ENCODE results near the gene CCN5. TPM values are rescaled to one million over a fixed set of nuclear protein-coding genes. Genes with fewer than 3 reads are reported as not detected.
"Not testable (repeated sequence)": the region's sequence is repeated elsewhere in the genome, so short reads cannot be mapped to it uniquely, and the experiment has no call there.

The CCN5 gene
- total RNA-seq, 1 donor from 2014 or later = not detected

DNA sequence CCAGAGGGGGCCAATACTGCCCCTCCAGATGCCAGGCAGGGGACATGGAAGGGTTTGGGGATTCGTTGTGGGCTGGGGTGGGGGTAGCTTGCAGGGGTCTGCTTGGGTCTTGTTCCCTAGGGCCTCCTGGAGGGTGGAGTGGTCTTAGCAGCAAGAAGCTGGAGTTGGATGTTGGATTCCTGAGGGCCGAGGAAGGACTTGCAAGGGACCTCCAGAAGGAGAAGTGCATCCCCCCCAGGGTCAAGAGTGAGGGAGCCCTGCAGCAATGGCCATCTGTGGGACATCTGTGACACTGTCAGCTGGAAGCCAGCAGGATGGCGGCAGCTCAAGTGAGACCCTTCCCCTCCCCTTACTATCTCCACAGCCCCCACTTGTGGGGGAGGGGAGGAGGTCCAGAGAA, 25.4 kb upstream of the CCN5 start:
- H3K27me3 Mint-ChIP-seq = peaks cover 2% of the 10 kb centered on the region
- H3K27ac Mint-ChIP-seq = no peak overlapping the region
- intact Hi-C loops (cut with micrococcal nuclease) = loop anchor here (10.0 kb wide), 1 partner anchor 305 kb away; no protein-coding TSS in a partner anchor
- no peaks in the 10 kb centered on the region for H3K9me3 Mint-ChIP-seq
- no peak overlapping the region for H3K4me3 Mint-ChIP-seq
- H3K4me1 Mint-ChIP-seq = peaks cover 6% of the 10 kb centered on the region
- no peaks in the 10 kb centered on the region for H3K36me3 Mint-ChIP-seq (ENCODE audit: low read depth)
- no peak for DNase-seq

DNA sequence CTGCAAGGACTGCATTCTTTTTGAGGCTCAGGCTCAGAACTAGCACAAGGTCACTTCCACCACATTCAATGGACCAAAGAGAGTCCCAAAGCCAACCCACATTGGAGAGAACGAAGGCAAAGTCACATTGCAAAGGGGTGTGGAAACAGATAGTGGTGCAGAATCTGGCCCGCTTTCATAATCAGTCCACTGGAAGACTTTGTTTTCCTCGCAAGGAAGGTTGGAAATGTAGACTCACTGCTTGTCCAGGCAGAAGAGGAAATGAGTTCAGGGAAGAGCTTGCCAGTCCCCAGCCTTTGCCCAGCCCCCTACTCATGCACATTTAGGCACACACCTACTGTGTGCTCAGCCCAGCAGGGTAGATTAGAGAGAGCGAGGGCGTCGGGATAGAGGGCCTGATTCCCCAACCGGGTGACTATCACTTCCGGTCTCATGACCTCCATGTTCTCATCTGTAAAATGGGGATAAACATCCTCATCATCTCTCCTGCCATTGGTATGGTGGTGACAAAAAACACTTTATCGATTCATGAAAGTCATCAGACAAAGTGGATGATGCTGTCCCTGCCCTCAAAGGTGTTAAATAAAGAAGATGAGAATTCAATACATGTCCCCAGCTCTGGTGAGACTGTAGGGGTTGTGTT, 24.3 kb upstream of the CCN5 start:
- Mint-ChIP-seq H3K27ac (no peak overlapping the region), H3K4me1 (peaks cover 5% of the 10 kb centered on the region), H3K36me3 (ENCODE audit: low read depth) (no peaks in the 10 kb centered on the region), H3K4me3 (no peak overlapping the region), H3K9me3 (no peaks in the 10 kb centered on the region), H3K27me3 (peaks cover 2% of the 10 kb centered on the region)
- intact Hi-C loops (cut with micrococcal nuclease) = no loop called here
- no peak for DNase-seq

GRCh38 chr20:44691424-44692423, 23.4 kb upstream of the CCN5 start:
- H3K27ac Mint-ChIP-seq = no peak overlapping the region
- H3K9me3 Mint-ChIP-seq = no peaks in the 10 kb centered on the region
- peaks cover 2% of the 10 kb centered on the region for H3K27me3 Mint-ChIP-seq
- no peaks in the 10 kb centered on the region for H3K36me3 Mint-ChIP-seq (ENCODE audit: low read depth)
- peaks cover 5% of the 10 kb centered on the region for H3K4me1 Mint-ChIP-seq
- no peak for DNase-seq
- no peak overlapping the region for H3K4me3 Mint-ChIP-seq
- intact Hi-C loops (cut with micrococcal nuclease) = no loop called here

DNA sequence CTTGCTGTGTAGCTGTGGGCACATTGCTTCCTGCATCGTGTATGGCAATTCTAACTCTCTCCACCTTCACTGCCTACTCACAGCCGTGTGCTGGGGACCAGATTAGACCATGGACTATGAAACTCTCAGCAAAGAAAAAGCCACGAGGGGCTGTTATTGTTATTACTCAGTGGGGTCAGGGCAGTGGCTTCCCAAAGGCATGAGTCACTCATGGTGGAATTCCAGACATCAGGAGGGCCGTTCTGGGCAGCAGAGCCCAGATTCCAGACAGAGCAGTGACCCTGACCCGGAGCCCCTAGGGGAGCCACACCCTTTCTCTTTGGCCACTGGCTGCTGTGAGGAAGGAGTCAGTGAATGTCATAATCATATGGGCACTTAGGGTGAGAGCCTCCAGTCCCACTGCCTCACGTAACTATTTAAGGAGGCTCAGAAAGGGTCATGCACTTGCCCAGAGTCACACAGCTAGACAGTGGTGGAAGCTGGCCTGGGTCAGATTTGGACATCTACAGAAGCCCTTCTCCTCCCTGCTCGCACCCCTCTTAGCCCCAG, 22.2 kb upstream of the CCN5 start:
- intact Hi-C loops (cut with micrococcal nuclease) = no loop called here
- no peak overlapping the region for H3K27ac Mint-ChIP-seq
- H3K4me1 Mint-ChIP-seq = peaks cover 5% of the 10 kb centered on the region
- H3K27me3 Mint-ChIP-seq = no peaks in the 10 kb centered on the region
- H3K4me3 Mint-ChIP-seq = no peak overlapping the region
- H3K9me3 Mint-ChIP-seq = no peaks in the 10 kb centered on the region
- no peak for DNase-seq
- H3K36me3 Mint-ChIP-seq (ENCODE audit: low read depth) = no peaks in the 10 kb centered on the region

DNA sequence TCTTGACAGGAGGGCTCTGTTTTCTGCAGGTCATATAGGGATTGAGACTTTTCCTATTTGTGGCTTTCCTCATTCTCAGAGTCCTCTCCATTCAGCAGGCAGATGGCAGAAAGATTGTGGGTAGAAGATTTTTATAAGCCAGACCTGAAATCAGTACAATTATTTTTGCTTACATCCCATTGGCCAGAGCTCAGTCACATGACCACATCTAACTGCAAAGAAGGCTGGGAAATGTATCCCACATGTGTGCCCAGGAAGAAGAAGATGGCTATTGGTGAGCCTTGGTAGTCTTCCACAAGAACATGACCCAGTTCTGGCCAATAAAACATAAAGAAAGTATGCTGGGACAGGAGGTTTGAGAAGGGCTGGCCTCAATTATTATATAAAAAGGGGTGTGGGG, 21.5 kb upstream of the CCN5 start:
- intact Hi-C loops (cut with micrococcal nuclease) = no loop called here
- Mint-ChIP-seq H3K36me3 (ENCODE audit: low read depth) (no peaks in the 10 kb centered on the region), H3K4me1 (peaks cover 5% of the 10 kb centered on the region), H3K4me3 (no peak overlapping the region), H3K27ac (no peak overlapping the region), H3K27me3 (no peaks in the 10 kb centered on the region), H3K9me3 (no peaks in the 10 kb centered on the region)
- DNase-seq = no peak

DNA sequence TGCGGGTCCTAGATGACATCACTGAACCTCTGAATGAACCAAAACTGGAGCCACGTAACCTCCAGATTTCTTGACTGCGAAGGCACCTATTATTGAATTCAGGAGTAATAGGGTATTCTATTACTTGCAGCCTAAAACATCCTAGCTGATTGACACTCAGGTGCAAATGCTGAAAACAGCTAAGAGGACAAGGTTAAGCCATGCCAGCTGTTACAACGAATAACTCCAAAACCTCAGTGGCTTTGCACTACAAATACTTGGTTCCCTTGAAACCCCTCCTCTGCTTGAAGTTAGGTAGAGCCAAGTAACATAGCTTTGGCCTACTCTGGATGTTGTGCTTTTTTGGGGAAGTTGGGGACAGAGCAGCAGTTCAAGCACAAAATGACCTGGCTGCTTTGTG, 21.0 kb upstream of the CCN5 start:
- Mint-ChIP-seq H3K4me3 (no peak overlapping the region), H3K36me3 (ENCODE audit: low read depth) (no peaks in the 10 kb centered on the region), H3K9me3 (no peaks in the 10 kb centered on the region), H3K4me1 (peaks cover 5% of the 10 kb centered on the region), H3K27ac (no peak overlapping the region), H3K27me3 (no peaks in the 10 kb centered on the region)
- intact Hi-C loops (cut with micrococcal nuclease) = no loop called here
- no peak for DNase-seq

DNA sequence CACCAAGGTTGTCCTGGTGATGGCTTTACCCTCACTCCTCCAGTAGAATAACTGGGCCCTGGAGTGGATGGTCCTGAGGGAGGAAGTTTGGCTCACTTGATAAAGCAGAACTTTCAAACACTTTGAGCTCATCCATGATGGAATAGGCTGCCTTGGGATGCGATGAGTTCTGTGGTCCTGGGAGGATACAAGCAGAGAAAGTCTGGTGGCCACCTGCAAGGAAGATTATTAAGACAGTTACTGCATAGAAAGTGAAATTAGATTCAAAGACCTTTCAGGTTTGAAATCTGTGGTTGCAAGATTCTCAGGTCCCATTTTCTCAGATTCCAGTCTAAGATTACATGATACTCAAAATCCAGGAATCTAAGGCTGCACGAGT, 19.9 kb upstream of the CCN5 start:
- peaks cover 5% of the 10 kb centered on the region for H3K4me1 Mint-ChIP-seq

DNA sequence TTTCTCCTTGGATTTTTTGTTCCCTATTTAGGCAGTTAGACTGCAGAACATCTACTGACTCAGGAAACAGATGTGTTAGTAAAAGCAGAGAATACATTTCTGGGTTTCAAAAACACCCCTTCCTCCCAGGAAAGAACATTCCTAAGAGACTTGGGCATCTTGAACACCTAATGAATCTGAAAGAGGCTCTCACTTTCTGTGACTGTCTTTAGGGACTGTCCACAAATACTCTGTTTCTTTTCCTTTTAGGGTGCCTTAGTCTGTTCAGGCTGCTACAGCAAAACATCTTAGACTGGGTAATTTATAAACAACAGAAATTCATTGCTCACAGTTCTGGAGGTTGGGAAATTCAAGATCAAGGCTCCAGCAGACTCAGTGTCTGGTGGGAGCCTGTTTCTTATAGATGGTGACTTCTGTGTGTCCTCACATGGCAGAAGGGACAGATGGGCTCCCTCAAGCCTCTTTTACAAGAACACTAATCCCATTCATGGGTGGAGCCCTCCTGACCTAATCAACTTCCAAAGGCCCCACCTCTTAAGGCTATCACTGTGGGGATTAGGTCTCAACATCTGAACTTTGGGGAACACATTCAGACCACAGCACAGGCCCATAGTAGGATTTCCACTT, 19.4 kb upstream of the CCN5 start:
- Mint-ChIP-seq H3K36me3 (ENCODE audit: low read depth) (no peaks in the 10 kb centered on the region), H3K27me3 (no peaks in the 10 kb centered on the region), H3K27ac (no peak overlapping the region), H3K4me1 (peaks cover 5% of the 10 kb centered on the region), H3K4me3 (no peak overlapping the region), H3K9me3 (no peaks in the 10 kb centered on the region)
- intact Hi-C loops (cut with micrococcal nuclease) = no loop called here
- DNase-seq = no peak

More for the DNA sequence above, 19.9 kb upstream of the CCN5 start:
- no peaks in the 10 kb centered on the region for H3K27me3 Mint-ChIP-seq
- no peaks in the 10 kb centered on the region for H3K9me3 Mint-ChIP-seq
- intact Hi-C loops (cut with micrococcal nuclease) = no loop called here
- H3K4me3 Mint-ChIP-seq = no peak overlapping the region
- H3K36me3 Mint-ChIP-seq (ENCODE audit: low read depth) = no peaks in the 10 kb centered on the region
- H3K27ac Mint-ChIP-seq = no peak overlapping the region
- no peak for DNase-seq

GRCh38 chr20:44696315-44696714, 18.9 kb upstream of the CCN5 start:
- no peak overlapping the region for H3K4me3 Mint-ChIP-seq
- peaks cover 5% of the 10 kb centered on the region for H3K4me1 Mint-ChIP-seq
- no peak overlapping the region for H3K27ac Mint-ChIP-seq
- intact Hi-C loops (cut with micrococcal nuclease) = no loop called here
- no peaks in the 10 kb centered on the region for H3K9me3 Mint-ChIP-seq
- H3K36me3 Mint-ChIP-seq (ENCODE audit: low read depth) = no peaks in the 10 kb centered on the region
- no peak for DNase-seq
- no peaks in the 10 kb centered on the region for H3K27me3 Mint-ChIP-seq

DNA sequence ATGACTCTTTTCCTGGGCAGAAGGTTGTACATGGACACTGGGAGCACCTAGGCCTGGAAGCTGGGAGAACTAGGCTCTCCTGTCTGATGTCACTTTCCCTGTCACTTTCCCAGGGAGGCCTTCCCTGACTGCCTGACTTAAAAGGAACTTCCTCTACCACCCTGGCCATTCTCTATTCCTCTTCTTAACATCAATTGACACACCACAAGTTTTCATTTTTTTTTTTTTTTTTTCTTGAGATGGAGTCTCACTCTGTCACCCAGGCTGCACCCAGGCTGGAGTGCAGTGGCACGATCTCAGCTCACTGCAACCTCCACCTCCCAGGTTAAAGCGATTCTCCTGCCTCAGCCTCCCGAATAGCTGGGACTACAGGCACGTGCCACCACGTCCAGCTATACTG, 18.1 kb upstream of the CCN5 start:
- H3K36me3 Mint-ChIP-seq (ENCODE audit: low read depth); H3K27ac Mint-ChIP-seq; H3K27me3 Mint-ChIP-seq; DNase-seq; H3K4me1 Mint-ChIP-seq; intact Hi-C loops (cut with micrococcal nuclease); H3K4me3 Mint-ChIP-seq; H3K9me3 Mint-ChIP-seq: not testable (repeated sequence)

GRCh38 chr20:44698351-44698750, 16.8 kb upstream of the CCN5 start:
- H3K4me1 Mint-ChIP-seq = peaks cover 5% of the 10 kb centered on the region
- intact Hi-C loops (cut with micrococcal nuclease) = no loop called here

GRCh38 chr20:44700306-44700705, 14.9 kb upstream of the CCN5 start:
- H3K9me3 Mint-ChIP-seq = no peaks in the 10 kb centered on the region
- no peak overlapping the region for H3K4me3 Mint-ChIP-seq
- H3K4me1 Mint-ChIP-seq = peaks cover 3% of the 10 kb centered on the region
- intact Hi-C loops (cut with micrococcal nuclease) = no loop called here
- H3K27ac Mint-ChIP-seq = no peak overlapping the region
- no peaks in the 10 kb centered on the region for H3K27me3 Mint-ChIP-seq
- no peak for DNase-seq
- no peaks in the 10 kb centered on the region for H3K36me3 Mint-ChIP-seq (ENCODE audit: low read depth)

More at GRCh38 chr20:44698351-44698750, 16.8 kb upstream of the CCN5 start:
- no peak overlapping the region for H3K4me3 Mint-ChIP-seq
- H3K9me3 Mint-ChIP-seq = no peaks in the 10 kb centered on the region
- DNase-seq = no peak
- H3K27ac Mint-ChIP-seq = no peak overlapping the region
- H3K27me3 Mint-ChIP-seq = no peaks in the 10 kb centered on the region
- no peaks in the 10 kb centered on the region for H3K36me3 Mint-ChIP-seq (ENCODE audit: low read depth)

GRCh38 chr20:44701118-44701857, 13.9 kb upstream of the CCN5 start:
- Mint-ChIP-seq H3K9me3 (no peaks in the 10 kb centered on the region), H3K4me1 (no peaks in the 10 kb centered on the region), H3K4me3 (no peak overlapping the region), H3K36me3 (ENCODE audit: low read depth) (no peaks in the 10 kb centered on the region), H3K27me3 (no peaks in the 10 kb centered on the region), H3K27ac (no peak overlapping the region)
- intact Hi-C loops (cut with micrococcal nuclease) = no loop called here
- DNase-seq = no peak
